Ureter (tissue), 1 donor: ENCODE measurements around the gene EARS2. TPM values are rescaled to one million over a fixed set of nuclear protein-coding genes. Genes with fewer than 3 reads are reported as not detected.
A peak's percentile ranks its signal among the peaks of the same experiment; 100 is the strongest.
"Not testable (repeated sequence)": the region's sequence is repeated elsewhere in the genome, so short reads cannot be mapped to it uniquely, and the experiment has no call there.

Source experiments
- DNase-seq: peaks from one replicate; pipeline ENCODE4 v3.0.0-alpha.2; 2020; ENCODE audit warnings: low spot score
- total RNA-seq: library from RNA; stranded (reverse); gene quantifications from one replicate; pipeline ENCODE4 v1.2.4, GENCODE V29; 2023
- donor health status: DM: yes; HTN: yes; CAD: no.

EARS2 gene
- total RNA-seq, 1 donor from 2014 or later, result 45.6 TPM

- DNase-seq, result no peak
Measured at GRCh38 chr16:23505671-23506605, 51.2 kb downstream of the EARS2 start.

GRCh38 chr16:23505180-23505665 lies 51.9 kb downstream of the EARS2 start:
- no peak for DNase-seq

- DNase-seq, result peak; percentile 63
Measured at GRCh38 chr16:23504453-23505179, 52.5 kb downstream of the EARS2 start.

- peak; percentile 61 for DNase-seq
Measured at GRCh38 chr16:23504076-23504452, 53.1 kb downstream of the EARS2 start.

GRCh38 chr16:23502466-23502865 lies 54.7 kb downstream of the EARS2 start:
- DNase-seq, result no peak

- DNase-seq, result no peak
Measured at GRCh38 chr16:23501291-23501690, 55.9 kb downstream of the EARS2 start.

- DNase-seq, result no peak
Measured at GRCh38 chr16:23500862-23501225, 56.3 kb downstream of the EARS2 start.

GRCh38 chr16:23500212-23500861 lies 56.8 kb downstream of the EARS2 start:
- no peak for DNase-seq

GRCh38 chr16:23499801-23500200 lies 57.3 kb downstream of the EARS2 start:
- no peak for DNase-seq

- no peak for DNase-seq
Measured at GRCh38 chr16:23498863-23499262, 58.3 kb downstream of the EARS2 start.

GRCh38 chr16:23497543-23497868 lies 59.6 kb downstream of the EARS2 start:
- DNase-seq, result no peak

GRCh38 chr16:23496821-23497542 lies 60.2 kb downstream of the EARS2 start:
- DNase-seq, result no peak

- DNase-seq, result no peak
Measured at GRCh38 chr16:23495671-23496070, 61.5 kb downstream of the EARS2 start.

GRCh38 chr16:23494188-23494587 lies 63.0 kb downstream of the EARS2 start:
- no peak for DNase-seq

- no peak for DNase-seq
Measured at GRCh38 chr16:23491490-23492391, 65.4 kb downstream of the EARS2 start.

GRCh38 chr16:23486480-23486879 lies 70.7 kb downstream of the EARS2 start:
- no peak for DNase-seq

GRCh38 chr16:23485841-23486240 lies 71.3 kb downstream of the EARS2 start:
- DNase-seq, result no peak

GRCh38 chr16:23485257-23485614 lies 71.9 kb downstream of the EARS2 start:
- DNase-seq, result no peak

- DNase-seq, result no peak
Measured at GRCh38 chr16:23484510-23485256, 72.5 kb downstream of the EARS2 start.

- DNase-seq, result not testable (repeated sequence)
Measured at GRCh38 chr16:23483492-23483891, 73.7 kb downstream of the EARS2 start.
